SH-SY5Y (cell line): ENCODE results near the gene CAMK1G.

Experiments used
- GATA2 ChIP-seq: IDR thresholded peaks from 2 replicates; pipeline ENCODE4 v1.6.1; 2011; ENCODE audit warnings: mild to moderate bottlenecking, low read depth, low read length
- GATA3 ChIP-seq: IDR thresholded peaks from 2 replicates; pipeline ENCODE4 v1.6.1; 2011; ENCODE audit warnings: low read depth, mild to moderate bottlenecking, low read length, moderate library complexity

DNA sequence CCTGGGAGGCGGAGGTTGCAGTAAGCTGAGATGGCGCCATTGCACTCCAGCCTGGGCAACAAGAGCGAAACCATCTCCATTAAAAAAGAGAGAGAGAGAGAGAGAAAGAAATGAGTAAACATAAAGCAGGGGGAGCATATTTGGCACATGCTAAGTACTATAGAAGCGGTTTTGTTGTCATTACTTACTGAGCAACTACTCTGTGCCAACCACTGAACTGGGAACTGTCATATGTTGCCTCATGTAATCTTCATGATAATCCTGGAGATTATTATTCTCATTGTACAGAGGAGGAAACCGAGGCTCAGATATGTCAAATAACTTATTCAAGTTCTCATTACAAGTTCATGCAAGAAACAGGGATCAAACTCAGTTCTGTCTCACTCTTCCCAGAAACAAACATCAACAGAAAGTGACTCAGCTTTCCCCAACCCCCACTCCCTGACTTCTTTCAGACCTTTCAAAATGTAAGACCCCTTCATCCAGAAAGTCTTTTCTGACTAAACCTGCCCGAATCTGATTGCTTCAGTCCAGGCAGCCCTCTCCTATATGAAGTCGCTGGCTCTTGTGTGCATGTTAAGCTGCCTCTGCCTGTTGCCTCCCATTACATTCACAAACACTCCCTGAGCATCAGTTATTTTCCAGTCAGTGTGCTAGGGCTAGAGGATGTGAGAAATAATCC is 45.2 kb downstream of the CAMK1G start:
- TF ChIP-seq GATA2 (no peak), GATA3 (no peak)
